B cell (primary cell): ENCODE data around the gene PPP1R2.

Experiments
- CTCF ChIP-seq: fragments of 200-600 bp; IDR thresholded peaks from one replicate; pipeline ENCODE4 v1.8.0; 2022; ENCODE audit warnings: antibody characterized with exemption, mild to moderate bottlenecking
- EZH2 ChIP-seq: IDR thresholded peaks from 2 replicates; pipeline ENCODE4 v1.6.1; 2012; ENCODE audit warnings: borderline replicate concordance, low read depth, mild to moderate bottlenecking, moderate library complexity, low read length; ENCODE audit not compliant: insufficient read depth, poor library complexity, severe bottlenecking

DNA sequence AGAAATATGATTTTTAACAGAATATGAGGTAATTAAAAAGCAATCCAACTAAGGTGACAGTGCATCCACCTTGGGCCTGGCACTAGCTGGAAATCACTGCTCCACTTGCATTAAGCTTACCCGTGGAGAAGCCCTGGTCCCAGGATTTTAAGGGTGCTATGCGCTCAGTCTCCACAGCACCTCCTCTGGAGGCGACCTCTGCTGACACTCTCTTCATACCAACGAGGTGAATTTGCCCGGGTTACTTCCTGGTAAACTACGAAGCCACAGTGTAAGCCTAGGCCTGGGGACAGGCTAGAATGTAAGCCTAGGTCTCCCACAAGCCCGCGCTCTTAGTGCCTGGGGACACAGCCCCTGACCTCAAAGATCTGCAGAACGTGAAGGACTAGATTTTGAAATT, 39.8 kb upstream of the PPP1R2 start:
- TF ChIP-seq CTCF (no peak), EZH2 (no peak)
